ENCODE measurements around the gene LYPD4. TPM values are rescaled to one million over a fixed set of nuclear protein-coding genes. Genes with fewer than 3 reads are reported as not detected.

LYPD4 gene
- total RNA-seq, 1 donor from 2014 or later: not detected

- Mint-ChIP-seq H3K36me3 (ENCODE audit: low read depth) (no peaks in the 10 kb centered on the region), H3K4me3 (ENCODE audit: unreplicated experiment) (no peak overlapping the region), H3K27me3 (ENCODE audit: low read depth) (peaks cover 42% of the 10 kb centered on the region), H3K9me3 (ENCODE audit: low read depth) (no peaks in the 10 kb centered on the region), H3K4me1 (ENCODE audit: low read depth) (no peaks in the 10 kb centered on the region), H3K27ac (ENCODE audit: unreplicated experiment) (no peak overlapping the region)
- no peak for DNase-seq (ENCODE audit: low spot score)
- TF ChIP-seq, protein P1, sequence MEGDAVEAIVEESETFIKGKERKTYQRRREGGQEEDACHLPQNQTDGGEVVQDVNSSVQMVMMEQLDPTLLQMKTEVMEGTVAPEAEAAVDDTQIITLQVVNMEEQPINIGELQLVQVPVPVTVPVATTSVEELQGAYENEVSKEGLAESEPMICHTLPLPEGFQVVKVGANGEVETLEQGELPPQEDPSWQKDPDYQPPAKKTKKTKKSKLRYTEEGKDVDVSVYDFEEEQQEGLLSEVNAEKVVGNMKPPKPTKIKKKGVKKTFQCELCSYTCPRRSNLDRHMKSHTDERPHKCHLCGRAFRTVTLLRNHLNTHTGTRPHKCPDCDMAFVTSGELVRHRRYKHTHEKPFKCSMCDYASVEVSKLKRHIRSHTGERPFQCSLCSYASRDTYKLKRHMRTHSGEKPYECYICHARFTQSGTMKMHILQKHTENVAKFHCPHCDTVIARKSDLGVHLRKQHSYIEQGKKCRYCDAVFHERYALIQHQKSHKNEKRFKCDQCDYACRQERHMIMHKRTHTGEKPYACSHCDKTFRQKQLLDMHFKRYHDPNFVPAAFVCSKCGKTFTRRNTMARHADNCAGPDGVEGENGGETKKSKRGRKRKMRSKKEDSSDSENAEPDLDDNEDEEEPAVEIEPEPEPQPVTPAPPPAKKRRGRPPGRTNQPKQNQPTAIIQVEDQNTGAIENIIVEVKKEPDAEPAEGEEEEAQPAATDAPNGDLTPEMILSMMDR (IDR thresholded peaks at IDR 0.05): no peak
Measured at GRCh38 chr19:41804336-41804735, 40.1 kb downstream of the LYPD4 start.

GRCh38 chr19:41802770-41803169, 41.7 kb downstream of the LYPD4 start:
- H3K9me3 Mint-ChIP-seq (ENCODE audit: low read depth): no peaks in the 10 kb centered on the region
- H3K27me3 Mint-ChIP-seq (ENCODE audit: low read depth): peaks cover 40% of the 10 kb centered on the region
- no peaks in the 10 kb centered on the region for H3K36me3 Mint-ChIP-seq (ENCODE audit: low read depth)
- DNase-seq (ENCODE audit: low spot score): no peak
- H3K4me1 Mint-ChIP-seq (ENCODE audit: low read depth): no peaks in the 10 kb centered on the region
- TF ChIP-seq, protein P1 (IDR thresholded peaks at IDR 0.05): no peak
- no peak overlapping the region for H3K4me3 Mint-ChIP-seq (ENCODE audit: unreplicated experiment)
- H3K27ac Mint-ChIP-seq (ENCODE audit: unreplicated experiment): no peak overlapping the region

DNA sequence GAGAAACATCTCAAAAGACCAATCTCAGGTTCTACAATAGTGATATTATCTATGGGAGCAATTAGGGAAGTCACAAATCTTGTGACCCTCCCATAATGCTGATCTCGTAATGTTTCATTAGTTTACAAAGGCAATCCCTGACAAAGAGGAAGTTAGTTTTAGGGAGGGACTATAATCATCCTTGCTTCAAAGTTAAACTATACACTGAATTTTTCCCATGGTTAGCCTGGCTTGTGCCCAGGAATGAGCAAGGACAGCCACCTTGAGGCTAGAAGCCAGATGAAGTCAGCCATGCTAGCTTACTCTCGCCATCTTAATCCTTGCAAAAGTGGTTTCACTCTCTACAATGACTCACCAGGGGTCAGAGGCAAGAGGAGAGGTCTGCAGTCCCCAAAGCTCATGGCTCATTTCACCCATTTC, 42.7 kb downstream of the LYPD4 start:
- no peak for DNase-seq (ENCODE audit: low spot score)
- H3K27ac Mint-ChIP-seq (ENCODE audit: unreplicated experiment): no peak overlapping the region
- H3K4me1 Mint-ChIP-seq (ENCODE audit: low read depth): no peaks in the 10 kb centered on the region
- H3K36me3 Mint-ChIP-seq (ENCODE audit: low read depth): no peaks in the 10 kb centered on the region
- peaks cover 46% of the 10 kb centered on the region for H3K27me3 Mint-ChIP-seq (ENCODE audit: low read depth)
- no peaks in the 10 kb centered on the region for H3K9me3 Mint-ChIP-seq (ENCODE audit: low read depth)
- H3K4me3 Mint-ChIP-seq (ENCODE audit: unreplicated experiment): no peak overlapping the region
- TF ChIP-seq, protein P1 (IDR thresholded peaks at IDR 0.05): no peak

- Mint-ChIP-seq H3K36me3 (ENCODE audit: low read depth) (no peaks in the 10 kb centered on the region), H3K27ac (ENCODE audit: unreplicated experiment) (no peak overlapping the region), H3K9me3 (ENCODE audit: low read depth) (no peaks in the 10 kb centered on the region), H3K4me1 (ENCODE audit: low read depth) (no peaks in the 10 kb centered on the region), H3K27me3 (ENCODE audit: low read depth) (peaks cover 52% of the 10 kb centered on the region), H3K4me3 (ENCODE audit: unreplicated experiment) (no peak overlapping the region)
- DNase-seq (ENCODE audit: low spot score): no peak
- TF ChIP-seq, protein P1 (IDR thresholded peaks at IDR 0.05): no peak
Measured at GRCh38 chr19:41801031-41801430, 43.5 kb downstream of the LYPD4 start.

- H3K4me1 Mint-ChIP-seq (ENCODE audit: low read depth): no peaks in the 10 kb centered on the region
- no peak overlapping the region for H3K4me3 Mint-ChIP-seq (ENCODE audit: unreplicated experiment)
- H3K9me3 Mint-ChIP-seq (ENCODE audit: low read depth): no peaks in the 10 kb centered on the region
Measured at GRCh38 chr19:41799444-41800000, 45.0 kb downstream of the LYPD4 start.

More at GRCh38 chr19:41799444-41800000, 45.0 kb downstream of the LYPD4 start:
- peak; percentile 38 for DNase-seq (ENCODE audit: low spot score)
- TF ChIP-seq, protein P1 (IDR thresholded peaks at IDR 0.05): no peak
- Mint-ChIP-seq H3K27me3 (ENCODE audit: low read depth) (peaks cover 51% of the 10 kb centered on the region), H3K27ac (ENCODE audit: unreplicated experiment) (no peak overlapping the region), H3K36me3 (ENCODE audit: low read depth) (no peaks in the 10 kb centered on the region)
